DOHH2 (cell line): Measurements from ENCODE around the gene DEUP1.

Experiments
- CTCF ChIP-seq: fragments of 200-600 bp; sonication (generic); IDR thresholded peaks from one replicate; pipeline ENCODE4 v1.5.1; 2014; ENCODE audit warnings: antibody characterized with exemption, mild to moderate bottlenecking, low read depth, low read length; ENCODE audit not compliant: poor library complexity, severe bottlenecking
- EZH2phosphoT487 ChIP-seq: fragments of 200-600 bp; sonication (generic); IDR thresholded peaks from 2 replicates; pipeline ENCODE4 v1.6.1; 2017; ENCODE audit warnings: borderline replicate concordance, mild to moderate bottlenecking, antibody characterized with exemption, low read length, moderate library complexity, mixed read lengths

- TF ChIP-seq CTCF, result no peak
- TF ChIP-seq EZH2phosphoT487, result no peak
Observed at GRCh38 chr11:93289782-93290463, 40.6 kb upstream of the DEUP1 start.
